OCI-LY3 (cell line): ENCODE results near the gene TMEM250.

Experiments used
- H2AFZ ChIP-seq: fragments of 200-600, 300-600 bp; shearing (Covaris generic); 2 replicates; pipeline ENCODE4 v1.6.0; 2014; ENCODE audit warnings: antibody characterized with exemption, low read depth, low read length
- H3K27ac ChIP-seq: fragments of 200-600, 300-600 bp; sonication (generic); 2 replicates; pipeline ENCODE4 v1.5.1; 2014; ENCODE audit warnings: mild to moderate bottlenecking, low read length, moderate library complexity, mixed read lengths
- H3K27me3 ChIP-seq: fragments of 200-600, 300-600 bp; sonication (generic); 2 replicates; pipeline ENCODE4 v1.6.1; 2014; ENCODE audit warnings: low read depth, low read length, mixed read lengths
- H3K36me3 ChIP-seq: fragments of 200-600, 300-600 bp; sonication (generic); replicated peaks from 2 replicates; pipeline ENCODE3; 2014; ENCODE audit warnings: low read depth, low read length, mixed read lengths
- H3K4me1 ChIP-seq: fragments of 300-600, 200-600 bp; sonication (generic); 2 replicates; pipeline ENCODE4 v1.6.1; 2014; ENCODE audit warnings: low read length, mixed read lengths
- H3K4me2 ChIP-seq: fragments of 200-600, 300-600 bp; sonication (generic); 2 replicates; pipeline ENCODE4 v1.6.1; 2014; ENCODE audit warnings: low read length, mixed read lengths
- H3K4me3 ChIP-seq: fragments of 300-600, 200-600 bp; sonication (generic); 2 replicates; pipeline ENCODE4 v1.5.1; 2014; ENCODE audit warnings: antibody characterized with exemption, mild to moderate bottlenecking, low read length, moderate library complexity
- H3K79me2 ChIP-seq: fragments of 300-600, 200-600 bp; shearing (Covaris generic); 2 replicates; pipeline ENCODE4 v1.6.1; 2014; ENCODE audit warnings: mild to moderate bottlenecking, low read length, mixed read lengths
- H3K9ac ChIP-seq: fragments of 300-600, 200-600 bp; shearing (Covaris generic); 2 replicates; pipeline ENCODE4 v1.6.0; 2014; ENCODE audit warnings: mild to moderate bottlenecking, low read length, moderate library complexity
- H3K9me3 ChIP-seq: fragments of 200-600, 300-600 bp; shearing (Covaris generic); 2 replicates; pipeline ENCODE4 v1.6.1; 2014; ENCODE audit warnings: low read length, mixed read lengths; ENCODE audit not compliant: insufficient read depth
- H4K20me1 ChIP-seq: fragments of 200-600, 300-600 bp; sonication (generic); 2 replicates; pipeline ENCODE4 v1.6.1; 2016; ENCODE audit warnings: low read length, mixed read lengths; ENCODE audit not compliant: insufficient read depth
- EZH2phosphoT487 ChIP-seq: fragments of 200-600 bp; shearing (Covaris generic); IDR thresholded peaks from 2 replicates; pipeline ENCODE4 v1.6.1; 2018; ENCODE audit warnings: antibody characterized with exemption, mixed run types, low read depth
- TF ChIP-seq, protein P1 (sequence below): fragments of 200-600, 300-600 bp; sonication (generic); IDR thresholded peaks from 2 replicates; pipeline ENCODE4 v1.5.1; 2014; ENCODE audit warnings: antibody characterized with exemption, low read length, low read depth

Gene TMEM250

GRCh38 chr9:136149337-136149736 is 30.7 kb upstream of the TMEM250 start:
- no peaks in the 10 kb centered on the region for H3K79me2 ChIP-seq
- H3K4me2 ChIP-seq, result no peak overlapping the region
- H3K36me3 ChIP-seq, result no peaks in the 10 kb centered on the region
- no peaks in the 10 kb centered on the region for H3K4me1 ChIP-seq
- H3K27ac ChIP-seq, result no peak overlapping the region
- no peaks in the 10 kb centered on the region for H4K20me1 ChIP-seq
- H3K27me3 ChIP-seq, result peaks cover 12% of the 10 kb centered on the region; the same call in 1 of the 2 replicates
- no peak overlapping the region for H3K9ac ChIP-seq
- no peak overlapping the region for H3K4me3 ChIP-seq
- H3K9me3 ChIP-seq, result no peaks in the 10 kb centered on the region
- no peak overlapping the region for H2AFZ ChIP-seq
- TF ChIP-seq, protein P1, sequence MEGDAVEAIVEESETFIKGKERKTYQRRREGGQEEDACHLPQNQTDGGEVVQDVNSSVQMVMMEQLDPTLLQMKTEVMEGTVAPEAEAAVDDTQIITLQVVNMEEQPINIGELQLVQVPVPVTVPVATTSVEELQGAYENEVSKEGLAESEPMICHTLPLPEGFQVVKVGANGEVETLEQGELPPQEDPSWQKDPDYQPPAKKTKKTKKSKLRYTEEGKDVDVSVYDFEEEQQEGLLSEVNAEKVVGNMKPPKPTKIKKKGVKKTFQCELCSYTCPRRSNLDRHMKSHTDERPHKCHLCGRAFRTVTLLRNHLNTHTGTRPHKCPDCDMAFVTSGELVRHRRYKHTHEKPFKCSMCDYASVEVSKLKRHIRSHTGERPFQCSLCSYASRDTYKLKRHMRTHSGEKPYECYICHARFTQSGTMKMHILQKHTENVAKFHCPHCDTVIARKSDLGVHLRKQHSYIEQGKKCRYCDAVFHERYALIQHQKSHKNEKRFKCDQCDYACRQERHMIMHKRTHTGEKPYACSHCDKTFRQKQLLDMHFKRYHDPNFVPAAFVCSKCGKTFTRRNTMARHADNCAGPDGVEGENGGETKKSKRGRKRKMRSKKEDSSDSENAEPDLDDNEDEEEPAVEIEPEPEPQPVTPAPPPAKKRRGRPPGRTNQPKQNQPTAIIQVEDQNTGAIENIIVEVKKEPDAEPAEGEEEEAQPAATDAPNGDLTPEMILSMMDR, result no peak
- no peak for TF ChIP-seq EZH2phosphoT487

DNA sequence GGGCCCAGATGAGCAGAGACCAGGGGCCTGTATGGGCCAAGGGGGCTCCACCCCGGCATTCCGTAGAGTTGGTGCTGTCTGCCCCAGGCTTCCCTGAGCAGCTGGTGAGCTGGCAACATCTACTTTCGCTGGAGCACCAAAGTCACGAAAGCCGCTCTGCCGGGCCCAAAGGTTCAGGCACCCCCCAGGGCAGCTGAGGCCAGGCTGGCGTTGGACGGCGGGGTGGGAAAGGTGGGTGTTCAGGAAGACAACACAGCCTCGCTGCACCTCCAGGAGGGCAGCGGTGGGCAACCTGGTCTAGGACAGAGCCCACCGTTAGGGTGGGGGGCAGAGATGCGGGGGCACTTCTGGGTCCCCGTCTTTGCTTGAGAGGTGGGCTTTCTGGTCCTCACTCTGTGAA is 30.1 kb upstream of the TMEM250 start:
- Histone ChIP-seq H3K4me2 (no peak overlapping the region), H3K27ac (no peak overlapping the region), H2AFZ (no peak overlapping the region), H3K9me3 (no peaks in the 10 kb centered on the region), H4K20me1 (no peaks in the 10 kb centered on the region), H3K27me3 (peaks cover 12% of the 10 kb centered on the region; the same call in 1 of the 2 replicates), H3K79me2 (no peaks in the 10 kb centered on the region), H3K9ac (no peak overlapping the region), H3K36me3 (no peaks in the 10 kb centered on the region), H3K4me1 (no peaks in the 10 kb centered on the region), H3K4me3 (no peak overlapping the region)
- TF ChIP-seq, protein P1, result no peak
- no peak for TF ChIP-seq EZH2phosphoT487

DNA sequence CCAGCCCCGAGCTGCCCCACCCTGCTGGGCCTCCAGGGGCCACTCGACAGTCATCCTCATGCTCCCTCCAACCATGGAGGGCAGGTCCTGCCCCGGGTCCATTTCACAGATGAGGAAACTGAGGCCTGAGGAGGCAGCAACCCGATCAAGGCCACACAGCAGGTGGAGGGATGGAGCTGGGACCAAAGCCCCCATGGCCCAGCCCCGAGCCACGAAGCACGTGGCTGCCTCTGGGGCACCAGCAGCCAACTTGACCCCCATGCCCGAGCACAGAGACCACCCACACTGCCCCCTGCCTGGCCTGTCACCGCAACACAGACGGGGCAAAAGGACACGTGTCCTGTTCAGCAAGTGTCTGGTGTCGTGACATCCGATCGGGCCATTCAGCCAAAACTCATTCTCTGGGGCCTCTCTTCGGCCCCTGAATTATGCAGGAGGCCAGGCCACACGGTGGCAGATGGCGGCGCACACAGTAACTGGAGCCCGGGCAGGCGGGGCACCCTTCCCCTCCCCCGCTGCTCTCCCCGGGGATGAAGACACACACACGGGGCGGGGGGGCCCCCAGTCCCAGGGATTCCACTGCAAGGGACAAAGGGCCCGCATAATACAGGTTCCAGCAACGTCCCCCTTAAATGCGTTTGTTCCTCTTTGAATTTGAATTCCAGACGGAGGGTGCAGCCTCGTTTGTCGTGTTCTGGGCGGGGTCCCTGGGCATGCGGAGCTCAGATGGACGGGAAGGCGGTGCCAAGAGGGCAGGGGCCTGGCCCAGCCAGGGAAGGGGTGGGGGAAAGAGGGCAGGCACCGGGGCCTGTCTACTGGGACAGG is 29.4 kb upstream of the TMEM250 start:
- Histone ChIP-seq H3K79me2 (no peaks in the 10 kb centered on the region), H3K27me3 (peaks cover 12% of the 10 kb centered on the region; the same call in 1 of the 2 replicates), H2AFZ (no peak overlapping the region), H4K20me1 (no peaks in the 10 kb centered on the region), H3K9ac (no peak overlapping the region), H3K4me3 (no peak overlapping the region), H3K27ac (no peak overlapping the region), H3K9me3 (no peaks in the 10 kb centered on the region), H3K4me1 (no peaks in the 10 kb centered on the region), H3K36me3 (no peaks in the 10 kb centered on the region), H3K4me2 (no peak overlapping the region)
- TF ChIP-seq, protein P1, result no peak
- no peak for TF ChIP-seq EZH2phosphoT487

- Histone ChIP-seq H3K27ac (no peak overlapping the region), H3K4me1 (no peaks in the 10 kb centered on the region), H3K27me3 (peaks cover 12% of the 10 kb centered on the region; the same call in 1 of the 2 replicates), H3K4me3 (no peak overlapping the region), H3K36me3 (no peaks in the 10 kb centered on the region), H3K4me2 (no peak overlapping the region), H4K20me1 (no peaks in the 10 kb centered on the region), H3K9me3 (no peaks in the 10 kb centered on the region), H3K9ac (no peak overlapping the region), H2AFZ (no peak overlapping the region), H3K79me2 (no peaks in the 10 kb centered on the region)
- TF ChIP-seq, protein P1, result no peak
- TF ChIP-seq EZH2phosphoT487, result no peak
These were observed 28.6 kb upstream of the TMEM250 start for GRCh38 chr9:136147038-136147889.
